ENCODE results near the gene CAPN13. TPM values are rescaled to one million over a fixed set of nuclear protein-coding genes. Genes with fewer than 3 reads are reported as not detected.

Gene CAPN13, protein sequence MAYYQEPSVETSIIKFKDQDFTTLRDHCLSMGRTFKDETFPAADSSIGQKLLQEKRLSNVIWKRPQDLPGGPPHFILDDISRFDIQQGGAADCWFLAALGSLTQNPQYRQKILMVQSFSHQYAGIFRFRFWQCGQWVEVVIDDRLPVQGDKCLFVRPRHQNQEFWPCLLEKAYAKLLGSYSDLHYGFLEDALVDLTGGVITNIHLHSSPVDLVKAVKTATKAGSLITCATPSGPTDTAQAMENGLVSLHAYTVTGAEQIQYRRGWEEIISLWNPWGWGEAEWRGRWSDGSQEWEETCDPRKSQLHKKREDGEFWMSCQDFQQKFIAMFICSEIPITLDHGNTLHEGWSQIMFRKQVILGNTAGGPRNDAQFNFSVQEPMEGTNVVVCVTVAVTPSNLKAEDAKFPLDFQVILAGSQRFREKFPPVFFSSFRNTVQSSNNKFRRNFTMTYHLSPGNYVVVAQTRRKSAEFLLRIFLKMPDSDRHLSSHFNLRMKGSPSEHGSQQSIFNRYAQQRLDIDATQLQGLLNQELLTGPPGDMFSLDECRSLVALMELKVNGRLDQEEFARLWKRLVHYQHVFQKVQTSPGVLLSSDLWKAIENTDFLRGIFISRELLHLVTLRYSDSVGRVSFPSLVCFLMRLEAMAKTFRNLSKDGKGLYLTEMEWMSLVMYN
- total RNA-seq (2022): not detected in 2 replicates
- percentile 1 among the genes with signal in this experiment for Bru-seq, nascent RNA
- percentile 1 among the genes with signal in this experiment for BruChase-seq, experiment 1, labeled RNA remaining after a 6-hour chase
- BruChase-seq, experiment 2, labeled RNA remaining after a 2-hour chase: percentile 1 among the genes with signal in this experiment
- long read RNA-seq: 0 reads

GRCh38 chr2:30807249-30807648 is at the start of gene CAPN13:
Gene CAPN13, minus strand, starts transcription at chr2:30807446. Its CDS starts 20,121 bp downstream, at chr2:30787325.
- peaks cover 24% of the 10 kb centered on the region for H3K27me3 Mint-ChIP-seq (ENCODE audit: insufficient read depth, unreplicated experiment)
- ChIA-PET CTCF (no interaction called here), POLR2A (no interaction called here)
- H3K4me3 Mint-ChIP-seq (ENCODE audit: unreplicated experiment): no peak within 1 kb of the TSS
- no peak within 1 kb of the TSS for H3K27ac Mint-ChIP-seq (ENCODE audit: low read depth, unreplicated experiment)
- H3K36me3 Mint-ChIP-seq (ENCODE audit: insufficient read depth, unreplicated experiment): no peaks in the 10 kb centered on the region
- peak; percentile 41 for DNase-seq (ENCODE audit: unreplicated experiment)
- TF ChIP-seq CTCF (IDR thresholded peaks at IDR 0.05; ENCODE audit: unreplicated experiment): no peak
- no peaks in the 10 kb centered on the region for H3K9me3 Mint-ChIP-seq (ENCODE audit: unreplicated experiment)
- BruUV-seq (replicated peaks): no TSS peak
- no peaks in the 10 kb centered on the region for H3K4me1 Mint-ChIP-seq (ENCODE audit: insufficient read depth, unreplicated experiment)
- intact Hi-C loops (cut with micrococcal nuclease): no loop called here

DNA sequence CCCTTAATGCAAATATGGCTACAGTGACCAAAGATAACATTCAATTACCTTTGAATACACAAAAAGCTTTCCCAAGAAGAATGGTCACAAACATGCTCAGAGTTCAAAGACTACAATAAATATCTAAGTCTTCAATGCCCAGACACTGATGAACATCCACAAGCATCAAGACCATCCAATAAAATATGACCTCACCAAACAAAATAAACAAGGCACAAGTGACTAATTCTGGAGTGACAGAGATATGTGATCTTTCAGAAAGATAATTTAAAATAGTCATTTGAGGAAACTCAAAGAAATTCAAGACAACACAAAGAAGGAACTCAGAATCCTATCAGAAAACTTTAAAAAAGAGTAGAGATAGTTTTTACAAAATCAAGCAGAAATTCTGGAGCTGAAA is 40.6 kb upstream of the CAPN13 start:
- Mint-ChIP-seq H3K36me3 (ENCODE audit: insufficient read depth, unreplicated experiment) (no peaks in the 10 kb centered on the region), H3K27me3 (ENCODE audit: insufficient read depth, unreplicated experiment) (peaks cover 26% of the 10 kb centered on the region), H3K4me3 (ENCODE audit: unreplicated experiment) (no peak overlapping the region), H3K4me1 (ENCODE audit: insufficient read depth, unreplicated experiment) (no peaks in the 10 kb centered on the region), H3K27ac (ENCODE audit: low read depth, unreplicated experiment) (no peak overlapping the region), H3K9me3 (ENCODE audit: unreplicated experiment) (no peaks in the 10 kb centered on the region)
- ChIA-PET POLR2A (interaction anchor here (0.6 kb wide), 1 partner anchor 373 kb away, joined by 4 read pairs; no protein-coding TSS in a partner anchor), CTCF (no interaction called here)
- intact Hi-C loops (cut with micrococcal nuclease): no loop called here
- no peak for DNase-seq (ENCODE audit: unreplicated experiment)
- TF ChIP-seq CTCF (IDR thresholded peaks at IDR 0.05; ENCODE audit: unreplicated experiment): no peak
- BruUV-seq (replicated peaks): no TSS peak

- Mint-ChIP-seq H3K36me3 (ENCODE audit: insufficient read depth, unreplicated experiment) (no peaks in the 10 kb centered on the region), H3K9me3 (ENCODE audit: unreplicated experiment) (no peaks in the 10 kb centered on the region), H3K27me3 (ENCODE audit: insufficient read depth, unreplicated experiment) (peaks cover 26% of the 10 kb centered on the region), H3K4me3 (ENCODE audit: unreplicated experiment) (no peak overlapping the region), H3K4me1 (ENCODE audit: insufficient read depth, unreplicated experiment) (no peaks in the 10 kb centered on the region), H3K27ac (ENCODE audit: low read depth, unreplicated experiment) (no peak overlapping the region)
- no TSS peak for BruUV-seq (replicated peaks)
- POLR2A ChIA-PET: no interaction called here
- intact Hi-C loops (cut with micrococcal nuclease): no loop called here
- CTCF ChIA-PET: no interaction called here
- TF ChIP-seq CTCF (IDR thresholded peaks at IDR 0.05; ENCODE audit: unreplicated experiment): no peak
- peak; percentile 9 for DNase-seq (ENCODE audit: unreplicated experiment)
Observed at GRCh38 chr2:30847329-30847728, 40.1 kb upstream of the CAPN13 start.

DNA sequence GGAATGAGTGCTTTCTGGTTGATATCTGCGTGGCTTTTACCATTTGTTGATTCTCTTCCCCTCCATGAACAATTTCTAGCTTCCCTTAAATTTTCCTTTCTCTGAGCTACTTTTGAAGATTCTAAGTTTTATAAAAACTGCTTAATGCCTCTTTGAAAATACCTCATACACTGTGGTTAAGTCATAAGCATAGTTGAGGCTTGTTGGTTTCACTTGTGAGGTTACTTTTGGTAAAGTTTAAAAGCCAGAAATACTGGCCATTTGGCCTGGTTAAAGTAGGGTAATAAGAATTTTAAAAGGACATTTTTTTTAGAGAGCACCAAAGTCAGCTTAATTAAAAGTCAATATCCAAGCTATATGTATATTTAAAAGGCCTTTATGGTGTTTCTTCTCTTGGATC is 21.3 kb upstream of the CAPN13 start:
- DNase-seq (ENCODE audit: unreplicated experiment): no peak
- intact Hi-C loops (cut with micrococcal nuclease): no loop called here
- no peak for TF ChIP-seq CTCF (IDR thresholded peaks at IDR 0.05; ENCODE audit: unreplicated experiment)
- CTCF ChIA-PET: no interaction called here
- no peak overlapping the region for H3K27ac Mint-ChIP-seq (ENCODE audit: low read depth, unreplicated experiment)
- peaks cover 5% of the 10 kb centered on the region for H3K9me3 Mint-ChIP-seq (ENCODE audit: unreplicated experiment)
- POLR2A ChIA-PET: no interaction called here
- H3K4me1 Mint-ChIP-seq (ENCODE audit: insufficient read depth, unreplicated experiment): no peaks in the 10 kb centered on the region
- H3K4me3 Mint-ChIP-seq (ENCODE audit: unreplicated experiment): no peak overlapping the region
- no TSS peak for BruUV-seq (replicated peaks)
- no peaks in the 10 kb centered on the region for H3K27me3 Mint-ChIP-seq (ENCODE audit: insufficient read depth, unreplicated experiment)
- H3K36me3 Mint-ChIP-seq (ENCODE audit: insufficient read depth, unreplicated experiment): no peaks in the 10 kb centered on the region
